ENCODE results near the gene TICAM2. TPM values are rescaled to one million over a fixed set of nuclear protein-coding genes. Genes with fewer than 3 reads are reported as not detected.
"Not testable (repeated sequence)": the region's sequence is repeated elsewhere in the genome, so short reads cannot be mapped to it uniquely, and the experiment has no call there.

The TICAM2 gene, protein sequence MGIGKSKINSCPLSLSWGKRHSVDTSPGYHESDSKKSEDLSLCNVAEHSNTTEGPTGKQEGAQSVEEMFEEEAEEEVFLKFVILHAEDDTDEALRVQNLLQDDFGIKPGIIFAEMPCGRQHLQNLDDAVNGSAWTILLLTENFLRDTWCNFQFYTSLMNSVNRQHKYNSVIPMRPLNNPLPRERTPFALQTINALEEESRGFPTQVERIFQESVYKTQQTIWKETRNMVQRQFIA
- total RNA-seq (1 to 10 TPM; 1.5 to 5.8 TPM), polyA plus RNA-seq (1 to 10 TPM; 2.3 to 2.7 TPM)
- long read RNA-seq, donor 1, partial matches to known transcripts: 0 of 1 reads
- long read RNA-seq, donor 1, other reads (novel, unspliced or antisense): 0 of 1 reads
- long read RNA-seq, donor 2: 0 reads
- long read RNA-seq, donor 3, partial matches to known transcripts: 0 of 1 reads
- long read RNA-seq, donor 3, other reads (novel, unspliced or antisense): 0 of 1 reads
- long read RNA-seq, donor 4, partial matches to known transcripts: 0 of 1 reads
- long read RNA-seq, donor 4, other reads (novel, unspliced or antisense): 0 of 1 reads
- long read RNA-seq, donor 5, partial matches to known transcripts: 0 of 4 reads
- long read RNA-seq, donor 5, other reads (novel, unspliced or antisense): 0 of 4 reads

- H3K9me3 ChIP-seq (ENCODE audit: control insufficient read depth in 4 of 4, insufficient read depth in 3 of 4, low read length in 3 of 4): peaks cover 0 to 2% (median 0%) of the 10 kb centered on the region in 4 donors
- peaks cover 0 to 3% (median 1%) of the 10 kb centered on the region in 4 donors for H3K36me3 ChIP-seq (ENCODE audit: control insufficient read depth in 4 of 4, insufficient read depth in 4 of 4, low read length in 4 of 4)
- H3K4me3 ChIP-seq: peak within 1 kb of the TSS; percentile 84
- H3K4me1 ChIP-seq (ENCODE audit: control insufficient read depth in 5 of 5, insufficient read depth in 5 of 5, low read length in 5 of 5): peaks cover 0 to 23% (median 15%) of the 10 kb centered on the region in 5 donors
- peak within 1 kb of the TSS; percentile 60 to 93 for H3K9ac ChIP-seq (ENCODE audit: insufficient read depth in 1 of 2, low read length in 2 of 2)
- DNase-seq (peak; percentile 78 to 83 (median 82)), ATAC-seq (ENCODE audit: insufficient read depth, low FRiP score) (peak; percentile 87)
- TF ChIP-seq, protein P1, sequence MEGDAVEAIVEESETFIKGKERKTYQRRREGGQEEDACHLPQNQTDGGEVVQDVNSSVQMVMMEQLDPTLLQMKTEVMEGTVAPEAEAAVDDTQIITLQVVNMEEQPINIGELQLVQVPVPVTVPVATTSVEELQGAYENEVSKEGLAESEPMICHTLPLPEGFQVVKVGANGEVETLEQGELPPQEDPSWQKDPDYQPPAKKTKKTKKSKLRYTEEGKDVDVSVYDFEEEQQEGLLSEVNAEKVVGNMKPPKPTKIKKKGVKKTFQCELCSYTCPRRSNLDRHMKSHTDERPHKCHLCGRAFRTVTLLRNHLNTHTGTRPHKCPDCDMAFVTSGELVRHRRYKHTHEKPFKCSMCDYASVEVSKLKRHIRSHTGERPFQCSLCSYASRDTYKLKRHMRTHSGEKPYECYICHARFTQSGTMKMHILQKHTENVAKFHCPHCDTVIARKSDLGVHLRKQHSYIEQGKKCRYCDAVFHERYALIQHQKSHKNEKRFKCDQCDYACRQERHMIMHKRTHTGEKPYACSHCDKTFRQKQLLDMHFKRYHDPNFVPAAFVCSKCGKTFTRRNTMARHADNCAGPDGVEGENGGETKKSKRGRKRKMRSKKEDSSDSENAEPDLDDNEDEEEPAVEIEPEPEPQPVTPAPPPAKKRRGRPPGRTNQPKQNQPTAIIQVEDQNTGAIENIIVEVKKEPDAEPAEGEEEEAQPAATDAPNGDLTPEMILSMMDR (IDR thresholded peaks at IDR 0.05; ENCODE audit: control extremely low read depth, extremely low read depth): peak; percentile 10
- WGBS, 2 donors: 1% methylated on average over 54 to 71 of the region's 71 CpGs
- peak within 1 kb of the TSS; percentile 85 to 97 for H3K27ac ChIP-seq (ENCODE audit: low read depth in 1 of 2, low read length in 1 of 2)
- no peaks in the 10 kb centered on the region for H3K27me3 ChIP-seq (ENCODE audit: control insufficient read depth in 3 of 3, insufficient read depth in 3 of 3, low read length in 2 of 3)
Measured at GRCh38 chr5:115601701-115602590, at the start of gene TICAM2. TICAM2 (minus strand) TSS chr5:115602479; CDS start chr5:115581256, 21,223 bp downstream.

DNA sequence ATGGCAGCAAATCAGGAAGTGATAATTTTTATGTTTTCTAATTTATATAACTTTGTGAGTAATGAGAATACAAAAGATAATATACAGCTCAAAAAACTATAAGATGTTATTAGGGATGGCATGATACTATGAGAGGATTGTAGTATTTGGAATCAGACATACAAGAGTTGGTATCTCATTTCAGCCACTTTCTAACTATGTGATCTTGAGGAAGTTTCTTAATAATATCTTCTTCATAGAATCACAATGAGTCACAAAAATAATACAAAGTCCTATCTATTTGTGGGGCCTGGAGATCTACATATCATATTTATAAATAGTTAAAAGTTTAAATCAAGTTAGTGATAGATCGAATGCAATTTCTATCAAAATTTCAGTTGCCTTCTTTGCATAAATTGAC, 47.3 kb upstream of the TICAM2 start:
- WGBS, 2 donors: 94 to 96% methylated on average over 1 of the region's 1 CpG
- Histone ChIP-seq H3K9me3 (ENCODE audit: control insufficient read depth in 4 of 4, insufficient read depth in 3 of 4, low read length in 3 of 4) (no peaks in the 10 kb centered on the region), H3K36me3 (ENCODE audit: control insufficient read depth in 4 of 4, insufficient read depth in 4 of 4, low read length in 4 of 4) (no peaks in the 10 kb centered on the region), H3K27me3 (ENCODE audit: control insufficient read depth in 3 of 3, insufficient read depth in 3 of 3, low read length in 2 of 3) (no peaks in the 10 kb centered on the region), H3K9ac (ENCODE audit: insufficient read depth in 1 of 2, low read length in 2 of 2) (no peak overlapping the region), H3K4me3 (no peak overlapping the region), H3K27ac (ENCODE audit: low read depth in 1 of 2, low read length in 1 of 2) (no peak overlapping the region), H3K4me1 (ENCODE audit: control insufficient read depth in 5 of 5, insufficient read depth in 5 of 5, low read length in 5 of 5) (no peaks in the 10 kb centered on the region)
- ATAC-seq (ENCODE audit: insufficient read depth, low FRiP score) (no peak), DNase-seq (no peak)
- TF ChIP-seq, protein P1 (IDR thresholded peaks at IDR 0.05; ENCODE audit: control extremely low read depth, extremely low read depth): no peak

- H3K27me3 ChIP-seq (ENCODE audit: control insufficient read depth in 3 of 3, insufficient read depth in 3 of 3, low read length in 2 of 3): no peaks in the 10 kb centered on the region
- H3K4me1 ChIP-seq (ENCODE audit: control insufficient read depth in 5 of 5, insufficient read depth in 5 of 5, low read length in 5 of 5): peaks cover 0 to 3% (median 0%) of the 10 kb centered on the region in 5 donors
- no peak overlapping the region for H3K4me3 ChIP-seq
- H3K9ac ChIP-seq (ENCODE audit: insufficient read depth in 1 of 2, low read length in 2 of 2): no peak overlapping the region
- DNase-seq (no peak), ATAC-seq (ENCODE audit: insufficient read depth, low FRiP score) (no peak)
- H3K27ac ChIP-seq (ENCODE audit: low read depth in 1 of 2, low read length in 1 of 2): no peak overlapping the region
- TF ChIP-seq, protein P1 (IDR thresholded peaks at IDR 0.05; ENCODE audit: control extremely low read depth, extremely low read depth): no peak
- 79 to 80% methylated on average over 3 of the region's 3 CpGs for WGBS, 2 donors
- H3K9me3 ChIP-seq (ENCODE audit: control insufficient read depth in 4 of 4, insufficient read depth in 3 of 4, low read length in 3 of 4): no peaks in the 10 kb centered on the region
- no peaks in the 10 kb centered on the region for H3K36me3 ChIP-seq (ENCODE audit: control insufficient read depth in 4 of 4, insufficient read depth in 4 of 4, low read length in 4 of 4)
Measured at GRCh38 chr5:115648056-115648455, 45.8 kb upstream of the TICAM2 start.

DNA sequence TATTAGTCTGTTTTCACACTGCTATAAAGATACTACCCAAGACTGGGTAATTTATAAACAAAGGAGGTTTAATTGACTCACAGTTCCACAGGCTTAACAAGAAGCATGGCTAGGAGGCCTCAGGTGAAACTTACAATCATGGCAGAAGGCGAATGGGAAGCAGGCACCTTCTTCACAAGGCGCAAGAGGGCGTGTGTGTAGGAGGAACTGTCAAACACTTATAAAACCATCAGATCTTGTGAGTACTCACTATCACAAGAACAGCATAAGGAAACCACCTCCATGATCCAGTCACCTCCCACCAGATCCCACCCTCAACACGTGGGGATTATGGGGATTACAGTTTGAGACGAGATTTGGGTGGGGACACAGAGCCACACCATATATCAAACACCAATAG, 43.1 kb upstream of the TICAM2 start:
- H3K4me1 ChIP-seq (ENCODE audit: control insufficient read depth in 5 of 5, insufficient read depth in 5 of 5, low read length in 5 of 5); DNase-seq; H3K27me3 ChIP-seq (ENCODE audit: control insufficient read depth in 3 of 3, insufficient read depth in 3 of 3, low read length in 2 of 3); H3K27ac ChIP-seq (ENCODE audit: low read depth in 1 of 2, low read length in 1 of 2); ATAC-seq (ENCODE audit: insufficient read depth, low FRiP score); H3K36me3 ChIP-seq (ENCODE audit: control insufficient read depth in 4 of 4, insufficient read depth in 4 of 4, low read length in 4 of 4); H3K4me3 ChIP-seq; H3K9me3 ChIP-seq (ENCODE audit: control insufficient read depth in 4 of 4, insufficient read depth in 3 of 4, low read length in 3 of 4); H3K9ac ChIP-seq (ENCODE audit: insufficient read depth in 1 of 2, low read length in 2 of 2): not testable (repeated sequence)
- WGBS, 2 donors: 82 to 86% methylated on average over 5 of the region's 5 CpGs

Measured in lung (tissue), 16 donors.